ENCODE data around the gene CNGA3. TPM values are rescaled to one million over a fixed set of nuclear protein-coding genes. Genes with fewer than 3 reads are reported as not detected.
A peak's percentile ranks its signal among the peaks of the same experiment; 100 is the strongest.

The CNGA3 gene
- total RNA-seq, 1 experiment from 2014 or later = not detected

- H3K9me3 ChIP-seq (ENCODE audit: low read length) = no peaks in the 10 kb centered on the region
- TF ChIP-seq EZH2phosphoT487 (IDR thresholded peaks at IDR 0.05; ENCODE audit: borderline replicate concordance, low read length) (no peak), EZH2 (IDR thresholded peaks at IDR 0.05; ENCODE audit: low read length, unreplicated experiment) (no peak), CTCF (conservative IDR thresholded peaks at IDR 0.05; ENCODE audit: low read depth, low read length) (no peak)
- no peak for ATAC-seq
- H2AFZ ChIP-seq (ENCODE audit: low read length) = no peak overlapping the region
- POLR2A ChIA-PET (ENCODE audit: unreplicated experiment) = no interaction called here
- no peaks in the 10 kb centered on the region for H3K9me2 ChIP-seq (replicated peaks; ENCODE audit: low read length)
- no peak for DNase-seq
- H3K4me3 ChIP-seq (ENCODE audit: low read length) = no peak overlapping the region
- H4K20me1 ChIP-seq (ENCODE audit: low read length) = no peaks in the 10 kb centered on the region
- H3K9ac ChIP-seq (ENCODE audit: low read length) = no peak overlapping the region
- H3K4me1 ChIP-seq (ENCODE audit: insufficient read depth, low read length) = peaks cover 10% of the 10 kb centered on the region
- no peak overlapping the region for H3K4me2 ChIP-seq (ENCODE audit: low read length)
- no peaks in the 10 kb centered on the region for H3K79me2 ChIP-seq (ENCODE audit: low read length)
- no peaks in the 10 kb centered on the region for H3K27me3 ChIP-seq (ENCODE audit: low read length)
- CTCF ChIA-PET = no interaction called here
- intact Hi-C loops (cut with micrococcal nuclease) = no loop called here
- H3F3A ChIP-seq (ENCODE audit: low read length, unreplicated experiment) = no peaks in the 10 kb centered on the region
- H3K27ac ChIP-seq (ENCODE audit: low read length) = no peak overlapping the region
- no TSS peak for BruUV-seq (replicated peaks)
- no peaks in the 10 kb centered on the region for H3K36me3 ChIP-seq (ENCODE audit: low read depth, low read length)
Observed at GRCh38 chr2:98329549-98329948, 16.7 kb upstream of the CNGA3 start.

- Histone ChIP-seq H3K27me3 (ENCODE audit: low read length) (no peaks in the 10 kb centered on the region), H4K20me1 (ENCODE audit: low read length) (no peaks in the 10 kb centered on the region), H3F3A (ENCODE audit: low read length, unreplicated experiment) (no peaks in the 10 kb centered on the region), H3K9me2 (replicated peaks; ENCODE audit: low read length) (no peaks in the 10 kb centered on the region), H3K79me2 (ENCODE audit: low read length) (no peaks in the 10 kb centered on the region), H3K4me1 (ENCODE audit: insufficient read depth, low read length) (peaks cover 18% of the 10 kb centered on the region), H3K9ac (ENCODE audit: low read length) (no peak overlapping the region), H3K4me2 (ENCODE audit: low read length) (no peak overlapping the region), H2AFZ (ENCODE audit: low read length) (no peak overlapping the region), H3K9me3 (ENCODE audit: low read length) (no peaks in the 10 kb centered on the region), H3K4me3 (ENCODE audit: low read length) (no peak overlapping the region), H3K36me3 (ENCODE audit: low read depth, low read length) (no peaks in the 10 kb centered on the region), H3K27ac (ENCODE audit: low read length) (no peak overlapping the region)
- intact Hi-C loops (cut with micrococcal nuclease) = no loop called here
- BruUV-seq (replicated peaks) = no TSS peak
- DNase-seq = no peak
- ChIA-PET CTCF (no interaction called here), POLR2A (ENCODE audit: unreplicated experiment) (no interaction called here)
- no peak for ATAC-seq
- TF ChIP-seq CTCF (conservative IDR thresholded peaks at IDR 0.05; ENCODE audit: low read depth, low read length) (no peak), EZH2 (IDR thresholded peaks at IDR 0.05; ENCODE audit: low read length, unreplicated experiment) (no peak), EZH2phosphoT487 (IDR thresholded peaks at IDR 0.05; ENCODE audit: borderline replicate concordance, low read length) (no peak)
Observed at GRCh38 chr2:98332989-98333388, 13.3 kb upstream of the CNGA3 start.

- no peaks in the 10 kb centered on the region for H3F3A ChIP-seq (ENCODE audit: low read length, unreplicated experiment)
- ChIA-PET POLR2A (ENCODE audit: unreplicated experiment) (interaction anchor here (0.6 kb wide), 1 partner anchor 18 kb away, joined by 3 read pairs; no protein-coding TSS in a partner anchor), CTCF (interaction anchor here (0.5 kb wide), 1 partner anchor 315 kb away, joined by 3 read pairs; no protein-coding TSS in a partner anchor)
- BruUV-seq (replicated peaks) = no TSS peak
- H3K9me3 ChIP-seq (ENCODE audit: low read length) = no peaks in the 10 kb centered on the region
- peaks cover 18% of the 10 kb centered on the region for H3K4me1 ChIP-seq (ENCODE audit: insufficient read depth, low read length)
- H2AFZ ChIP-seq (ENCODE audit: low read length) = peak overlapping the region; percentile 69
- H3K9ac ChIP-seq (ENCODE audit: low read length) = peak overlapping the region; percentile 64
- no peaks in the 10 kb centered on the region for H4K20me1 ChIP-seq (ENCODE audit: low read length)
- ATAC-seq (peak; percentile 9), DNase-seq (no peak)
- no peaks in the 10 kb centered on the region for H3K79me2 ChIP-seq (ENCODE audit: low read length)
- peak overlapping the region; percentile 81 for H3K4me2 ChIP-seq (ENCODE audit: low read length)
- TF ChIP-seq CTCF (conservative IDR thresholded peaks at IDR 0.05; ENCODE audit: low read depth, low read length) (no peak), EZH2phosphoT487 (IDR thresholded peaks at IDR 0.05; ENCODE audit: borderline replicate concordance, low read length) (no peak), EZH2 (IDR thresholded peaks at IDR 0.05; ENCODE audit: low read length, unreplicated experiment) (no peak)
- peak overlapping the region; percentile 90 for H3K27ac ChIP-seq (ENCODE audit: low read length)
- no peaks in the 10 kb centered on the region for H3K9me2 ChIP-seq (replicated peaks; ENCODE audit: low read length)
- peak overlapping the region; percentile 30; the same call in 1 of the 2 replicates for H3K4me3 ChIP-seq (ENCODE audit: low read length)
- H3K27me3 ChIP-seq (ENCODE audit: low read length) = no peaks in the 10 kb centered on the region
- H3K36me3 ChIP-seq (ENCODE audit: low read depth, low read length) = no peaks in the 10 kb centered on the region
- intact Hi-C loops (cut with micrococcal nuclease) = loop anchor here (1.0 kb wide), 1 partner anchor 22 kb away; no protein-coding TSS in a partner anchor
Observed at GRCh38 chr2:98333922-98334321, 12.3 kb upstream of the CNGA3 start.

All from PC-3 (cell line).